ENCODE results near the gene KRT25.

DNA sequence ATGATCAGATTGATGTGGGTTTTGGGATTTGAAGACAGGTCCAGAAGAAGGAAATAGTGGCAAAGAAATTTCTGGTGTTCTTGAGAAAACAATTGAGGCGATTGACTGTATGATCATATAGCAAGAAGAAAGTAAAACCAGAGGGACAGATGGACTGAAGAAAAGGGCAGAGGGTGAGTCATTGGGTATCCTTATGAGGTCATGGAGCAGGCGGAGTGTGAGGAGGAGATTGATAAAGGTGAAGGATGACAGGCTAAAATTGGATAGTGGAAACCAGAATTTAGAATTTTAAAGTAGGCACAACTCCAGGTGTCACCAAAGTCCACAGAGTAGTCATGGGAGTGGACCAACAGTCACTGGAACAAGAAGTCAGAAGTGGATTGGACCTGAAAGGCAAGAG, 46.0 kb upstream of the KRT25 start:
- TF ChIP-seq CTCF (IDR thresholded peaks at IDR 0.05; ENCODE audit: poor library complexity) (no peak), EZH2 (IDR thresholded peaks at IDR 0.05; ENCODE audit: borderline replicate concordance) (no peak)
